Retinal pigment epithelial cell (primary cell): Measurements from ENCODE around the gene P2RY11.

Experiments
- DNase-seq: peaks from one replicate; pipeline ENCODE4 v3.0.0-alpha.2; 2010; ENCODE audit warnings: low read depth
- H3K4me3 ChIP-seq: 2 replicates; pipeline ENCODE4 v1.5.1; 2011; ENCODE audit warnings: mild to moderate bottlenecking, low read length, control low read depth, moderate library complexity
- TF ChIP-seq, protein P1 (sequence below): conservative IDR thresholded peaks from 2 replicates; pipeline ENCODE4 v1.5.1; 2011; ENCODE audit warnings: low read depth, low read length, control low read depth, inconsistent platforms

P2RY11 gene

DNA sequence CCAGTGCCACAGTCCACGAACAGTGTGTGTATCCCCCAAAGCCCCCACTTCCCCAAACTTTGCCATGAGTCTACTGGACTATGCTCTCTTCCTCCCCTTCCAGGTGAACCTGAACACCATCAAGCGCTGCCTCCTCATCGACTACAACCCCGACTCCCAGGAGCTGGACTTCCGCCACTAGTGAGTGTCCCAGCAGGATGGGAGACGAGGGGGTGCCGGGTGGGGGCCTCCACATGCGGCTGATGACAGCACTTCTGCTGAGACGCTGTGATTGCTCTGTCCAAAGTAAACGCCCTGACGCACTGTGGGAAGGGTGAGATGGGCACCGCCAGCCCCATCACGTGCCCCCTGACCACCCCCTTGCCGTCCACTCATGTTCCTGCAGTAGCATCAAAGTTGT is 2.0 kb upstream of the P2RY11 start:
- no peak for DNase-seq
- no peak overlapping the region for H3K4me3 ChIP-seq
- TF ChIP-seq, protein P1, sequence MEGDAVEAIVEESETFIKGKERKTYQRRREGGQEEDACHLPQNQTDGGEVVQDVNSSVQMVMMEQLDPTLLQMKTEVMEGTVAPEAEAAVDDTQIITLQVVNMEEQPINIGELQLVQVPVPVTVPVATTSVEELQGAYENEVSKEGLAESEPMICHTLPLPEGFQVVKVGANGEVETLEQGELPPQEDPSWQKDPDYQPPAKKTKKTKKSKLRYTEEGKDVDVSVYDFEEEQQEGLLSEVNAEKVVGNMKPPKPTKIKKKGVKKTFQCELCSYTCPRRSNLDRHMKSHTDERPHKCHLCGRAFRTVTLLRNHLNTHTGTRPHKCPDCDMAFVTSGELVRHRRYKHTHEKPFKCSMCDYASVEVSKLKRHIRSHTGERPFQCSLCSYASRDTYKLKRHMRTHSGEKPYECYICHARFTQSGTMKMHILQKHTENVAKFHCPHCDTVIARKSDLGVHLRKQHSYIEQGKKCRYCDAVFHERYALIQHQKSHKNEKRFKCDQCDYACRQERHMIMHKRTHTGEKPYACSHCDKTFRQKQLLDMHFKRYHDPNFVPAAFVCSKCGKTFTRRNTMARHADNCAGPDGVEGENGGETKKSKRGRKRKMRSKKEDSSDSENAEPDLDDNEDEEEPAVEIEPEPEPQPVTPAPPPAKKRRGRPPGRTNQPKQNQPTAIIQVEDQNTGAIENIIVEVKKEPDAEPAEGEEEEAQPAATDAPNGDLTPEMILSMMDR = no peak

DNA sequence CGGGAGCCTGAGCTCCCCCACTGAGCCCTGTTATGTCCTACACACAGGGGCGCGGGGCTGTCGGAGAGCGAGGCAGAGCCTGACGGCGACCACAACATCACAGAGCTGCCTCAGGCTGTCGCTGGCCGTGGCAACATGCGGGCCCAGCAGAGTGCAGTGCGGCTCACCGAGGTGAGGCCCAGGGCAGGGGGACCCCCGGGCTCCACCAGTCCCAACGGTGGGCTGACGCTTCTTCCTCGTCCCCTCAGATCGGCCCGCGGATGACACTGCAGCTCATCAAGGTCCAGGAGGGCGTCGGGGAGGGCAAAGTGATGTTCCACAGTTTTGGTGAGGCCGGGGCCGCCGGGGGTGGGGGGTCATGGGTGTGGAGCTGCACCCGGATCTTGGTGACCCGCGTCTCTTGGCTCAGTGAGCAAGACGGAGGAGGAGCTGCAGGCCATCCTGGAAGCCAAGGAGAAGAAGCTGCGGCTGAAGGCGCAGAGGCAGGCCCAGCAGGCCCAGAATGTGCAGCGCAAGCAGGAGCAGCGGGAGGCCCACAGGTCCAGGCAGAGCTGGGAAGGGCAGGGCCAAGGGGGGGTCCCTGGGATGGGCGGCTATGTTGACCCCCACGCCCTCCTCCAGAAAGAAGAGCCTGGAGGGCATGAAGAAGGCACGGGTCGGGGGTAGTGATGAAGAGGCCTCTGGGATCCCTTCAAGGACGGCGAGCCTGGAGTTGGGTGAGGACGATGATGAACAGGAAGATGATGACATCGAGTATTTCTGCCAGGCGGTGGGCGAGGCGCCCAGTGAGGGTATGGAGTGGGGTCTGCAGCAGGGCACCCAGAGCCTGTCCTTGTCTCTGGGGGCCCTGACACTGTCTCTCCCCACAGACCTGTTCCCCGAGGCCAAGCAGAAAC is 1.2 kb upstream of the P2RY11 start:
- no peak overlapping the region for H3K4me3 ChIP-seq
- DNase-seq = no peak
- TF ChIP-seq, protein P1 = no peak

- DNase-seq = no peak
- TF ChIP-seq, protein P1 = no peak
- no peak overlapping the region for H3K4me3 ChIP-seq
Observed at GRCh38 chr19:10110972-10111317, 548 bp upstream of the P2RY11 start.

DNA sequence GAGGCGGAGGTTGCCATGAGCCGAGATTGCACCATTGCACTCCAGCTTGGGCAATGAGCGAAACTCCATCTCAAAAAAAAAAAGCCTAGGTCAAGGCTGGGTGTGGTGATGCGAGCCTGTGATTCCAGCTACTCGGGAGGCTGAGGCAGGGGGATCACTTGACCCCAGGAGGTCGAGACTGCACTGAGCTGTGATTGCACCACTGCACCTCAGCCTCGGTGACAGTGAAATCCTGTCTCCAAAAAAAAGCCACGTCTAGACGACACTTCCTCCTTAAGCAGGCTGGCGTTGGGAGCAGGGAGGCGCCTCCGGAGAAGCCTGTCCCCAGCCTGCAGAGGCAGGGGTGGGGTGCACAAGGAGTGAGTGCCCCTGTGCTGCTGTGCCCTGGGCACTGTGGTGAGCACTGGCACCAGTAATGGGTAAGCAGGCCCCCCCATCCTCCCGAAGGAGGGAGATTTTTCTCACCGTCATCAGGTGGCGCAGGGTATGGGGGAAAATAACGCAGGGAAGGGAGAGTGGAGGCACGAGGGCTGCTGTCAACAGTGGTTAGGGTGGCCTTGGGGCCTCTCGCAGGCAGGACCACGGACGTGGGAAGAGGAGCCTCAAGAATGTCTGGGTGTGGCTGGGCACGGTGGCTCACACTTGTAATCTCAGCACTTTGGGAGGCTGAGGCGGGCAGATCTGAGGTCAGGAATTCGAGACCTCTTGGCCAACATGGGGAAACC is 706 bp downstream of the P2RY11 start:
- no peak overlapping the region for H3K4me3 ChIP-seq
- DNase-seq = no peak
- TF ChIP-seq, protein P1 = no peak

GRCh38 chr19:10112895-10113591 is 1.6 kb downstream of the P2RY11 start:
- DNase-seq = no peak
- TF ChIP-seq, protein P1 = peak; percentile 74
- no peak overlapping the region for H3K4me3 ChIP-seq

- DNase-seq = no peak
- no peak overlapping the region for H3K4me3 ChIP-seq
- TF ChIP-seq, protein P1 = no peak
Observed at GRCh38 chr19:10113592-10113963, 2.1 kb downstream of the P2RY11 start.
